Measurements from ENCODE around the gene BANK1.

DNA sequence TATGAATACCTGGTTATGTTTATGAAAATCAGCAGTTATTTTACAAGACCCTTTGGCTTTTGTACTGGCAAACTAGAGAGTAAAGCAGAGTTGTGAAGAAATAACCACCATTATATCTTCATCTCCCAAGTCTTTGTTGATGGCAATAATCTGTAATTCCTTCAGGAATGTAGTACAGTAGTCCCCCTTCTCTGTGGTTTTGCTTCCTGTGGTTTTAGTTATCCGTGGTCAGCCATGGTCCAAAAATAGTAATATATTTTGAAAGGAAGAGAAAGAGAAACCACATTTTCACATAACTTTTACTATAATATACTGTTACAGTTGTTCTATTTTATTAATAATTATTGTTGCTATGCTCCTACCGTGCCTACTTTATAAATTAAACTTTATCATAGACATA is 27.8 kb downstream of the BANK1 start:
- no peak for TF ChIP-seq EZH2 (IDR thresholded peaks at IDR 0.05; ENCODE audit: borderline replicate concordance, low read depth, low read length, severe bottlenecking)
- TF ChIP-seq, protein P1, sequence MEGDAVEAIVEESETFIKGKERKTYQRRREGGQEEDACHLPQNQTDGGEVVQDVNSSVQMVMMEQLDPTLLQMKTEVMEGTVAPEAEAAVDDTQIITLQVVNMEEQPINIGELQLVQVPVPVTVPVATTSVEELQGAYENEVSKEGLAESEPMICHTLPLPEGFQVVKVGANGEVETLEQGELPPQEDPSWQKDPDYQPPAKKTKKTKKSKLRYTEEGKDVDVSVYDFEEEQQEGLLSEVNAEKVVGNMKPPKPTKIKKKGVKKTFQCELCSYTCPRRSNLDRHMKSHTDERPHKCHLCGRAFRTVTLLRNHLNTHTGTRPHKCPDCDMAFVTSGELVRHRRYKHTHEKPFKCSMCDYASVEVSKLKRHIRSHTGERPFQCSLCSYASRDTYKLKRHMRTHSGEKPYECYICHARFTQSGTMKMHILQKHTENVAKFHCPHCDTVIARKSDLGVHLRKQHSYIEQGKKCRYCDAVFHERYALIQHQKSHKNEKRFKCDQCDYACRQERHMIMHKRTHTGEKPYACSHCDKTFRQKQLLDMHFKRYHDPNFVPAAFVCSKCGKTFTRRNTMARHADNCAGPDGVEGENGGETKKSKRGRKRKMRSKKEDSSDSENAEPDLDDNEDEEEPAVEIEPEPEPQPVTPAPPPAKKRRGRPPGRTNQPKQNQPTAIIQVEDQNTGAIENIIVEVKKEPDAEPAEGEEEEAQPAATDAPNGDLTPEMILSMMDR (IDR thresholded peaks at IDR 0.05; ENCODE audit: borderline replicate concordance, extremely low read depth, low read length, poor library complexity, severe bottlenecking) = no peak
